HEK293T (cell line): ENCODE results near the gene JAML.
"Not testable (repeated sequence)": the region's sequence is repeated elsewhere in the genome, so short reads cannot be mapped to it uniquely, and the experiment has no call there.

Experiments used
- BHLHE40 ChIP-seq: fragments of 450-650 bp; IDR thresholded peaks from 2 replicates; pipeline ENCODE4 v1.6.1; 2016; ENCODE audit warnings: mild to moderate bottlenecking, moderate library complexity, borderline replicate concordance
- CTBP1 ChIP-seq: fragments of 450-650 bp; IDR thresholded peaks from 2 replicates; pipeline ENCODE4 v1.6.1; 2016; ENCODE audit warnings: borderline replicate concordance
- ELF4 ChIP-seq: fragments of 450-650 bp; IDR thresholded peaks from 2 replicates; pipeline ENCODE4 v1.6.1; 2017; ENCODE audit warnings: antibody characterized with exemption
- FOXA1 ChIP-seq: fragments of 450-650 bp; IDR thresholded peaks from 2 replicates; pipeline ENCODE4 v1.6.1; 2016; ENCODE audit warnings: mild to moderate bottlenecking
- FOXK2 ChIP-seq: fragments of 450-650 bp; IDR thresholded peaks from 2 replicates; pipeline ENCODE4 v1.6.1; 2016; ENCODE audit warnings: mild to moderate bottlenecking
- HDGF ChIP-seq: fragments of 450-650 bp; IDR thresholded peaks from 2 replicates; pipeline ENCODE4 v1.6.1; 2017; ENCODE audit warnings: antibody characterized with exemption, borderline replicate concordance
- LEF1 ChIP-seq: fragments of 450-650 bp; IDR thresholded peaks from 2 replicates; pipeline ENCODE4 v1.6.1; 2017; ENCODE audit warnings: mild to moderate bottlenecking, borderline replicate concordance
- SP1 ChIP-seq: fragments of 450-650 bp; IDR thresholded peaks from 2 replicates; pipeline ENCODE4 v1.6.1; 2017
- SUZ12 ChIP-seq: fragments of 450-650 bp; IDR thresholded peaks from 2 replicates; pipeline ENCODE4 v1.6.1; 2016; ENCODE audit warnings: mild to moderate bottlenecking
- TARDBP ChIP-seq: fragments of 450-650 bp; IDR thresholded peaks from 2 replicates; pipeline ENCODE4 v1.6.1; 2016

DNA sequence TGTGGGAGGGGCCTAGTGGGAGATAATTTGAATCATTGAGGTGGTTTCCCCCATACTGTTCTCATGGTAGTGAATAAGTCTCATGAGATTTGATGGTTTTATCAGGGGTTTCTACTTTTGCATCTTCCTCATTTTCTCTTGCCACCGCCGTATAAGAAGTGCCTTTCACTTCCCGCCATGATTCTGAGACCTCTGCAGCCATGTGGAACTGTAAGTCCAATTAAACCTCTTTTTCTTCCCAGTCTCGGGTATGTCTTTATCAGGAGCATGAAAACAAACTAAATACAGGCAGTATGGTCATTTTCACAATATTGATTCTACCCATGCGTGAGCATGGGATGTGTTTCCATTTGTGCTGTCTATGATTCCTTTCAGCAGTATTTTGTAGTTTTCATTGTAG lies 32.0 kb downstream of the JAML start:
- TF ChIP-seq BHLHE40, ELF4, LEF1, SP1, SUZ12, FOXA1, HDGF, TARDBP, CTBP1, FOXK2: not testable (repeated sequence)
